Psoas muscle (tissue), 8 donors: ENCODE results near the gene SSH3. TPM values are rescaled to one million over a fixed set of nuclear protein-coding genes. Genes with fewer than 3 reads are reported as not detected.
A peak's percentile ranks its signal among the peaks of the same experiment; 100 is the strongest.

ENCODE experiments used
- ATAC-seq, 4 donors: fragments of 200-7000 bp; cut with Tn5 transposase; one replicate each; pipeline ENCODE4 v1.9.1; 2020; ENCODE audit warnings: moderate library complexity in 3 of 4, mild to moderate bottlenecking in 2 of 4
- DNase-seq, 2 donors: peaks; one replicate each; pipeline ENCODE4 v3.0.0-alpha.2; 2020
- H3K27ac ChIP-seq: fragments of 200-600 bp; one replicate; pipeline ENCODE4 v1.8.0; 2022
- H3K27me3 ChIP-seq, 3 donors: fragments of 200-600 bp in 1 of 3; one replicate each; pipeline versions ENCODE4 v1.6.1 to v1.8.0; 2013 to 2022; ENCODE audit warnings: low read length in 2 of 3, mild to moderate bottlenecking in 2 of 3, moderate library complexity in 1 of 3; ENCODE audit not compliant: insufficient read depth in 3 of 3
- H3K36me3 ChIP-seq, 2 donors: fragments of 200-600 bp in 1 of 2; one replicate each; pipeline versions ENCODE4 v1.6.1 to v1.8.0; 2013 to 2022; ENCODE audit warnings: low read depth in 1 of 2, mild to moderate bottlenecking in 1 of 2, moderate library complexity in 1 of 2; ENCODE audit not compliant: insufficient read depth in 1 of 2
- H3K4me1 ChIP-seq: fragments of 200-600 bp; one replicate; pipeline ENCODE4 v1.8.0; 2022
- H3K4me3 ChIP-seq: fragments of 200-600 bp; one replicate; pipeline ENCODE4 v1.8.0; 2022; ENCODE audit warnings: mild to moderate bottlenecking
- H3K9me3 ChIP-seq: fragments of 200-600 bp; one replicate; pipeline ENCODE4 v1.8.0; 2022
- CTCF ChIP-seq: fragments of 200-600 bp; IDR thresholded peaks from one replicate; pipeline ENCODE4 v1.8.0; 2022; ENCODE audit warnings: antibody characterized with exemption
- WGBS, 3 donors: extraction: QIAGEN DNeasy Blood & Tissue Kit; methylation state at CpG; one replicate each; pipeline versions ENCODE4 v1.1.6 to v1.1.7; 2013; 5-methylcytosine and 5-hydroxymethylcytosine counted together
- intact Hi-C, 2 donors: fragments of 100-400 bp; cut with DNase I; formaldehyde crosslinking; loops; one replicate each; pipeline versions ENCODE4 v1.11.0 to v1.14.2; 2022
- polyA plus RNA-seq, 3 donors: library from polyadenylated mRNA; stranded (reverse); fragments of 200-250 nt; gene quantifications; one replicate each; pipeline ENCODE4 v1.2.3, GENCODE V29; 2013
- total RNA-seq, 4 donors: library from RNA; stranded (reverse); fragmentation: NEBNext Ultra II Directional in 2 of 4; extraction: Animal tissue kit (Norgen Biotek cat#: 25700) in 2 of 4; gene quantifications; one replicate each; pipeline versions ENCODE4 v1.2.1 to v1.2.4, GENCODE V29; 2021 to 2023
- donor health status: healthy with polysubstance abuse.
- donor health status: DM: no; HTN: no; CAD: no; lungs with moderate emphysema.
- donor health status: Bipolar disorder and iron deficiency.
- donor health status: healthy.
- donor health status: DM: yes; HTN: yes; CAD: no.
- donor health status: DM: no; HTN: no; CAD: no.
- donor health status: DM: no; HTN: no; CAD: no.
- donor health status: DM: yes; HTN: yes; CAD: no.

SSH3 gene
- total and polyA plus RNA-seq, 7 donors, result 3.0 to 10.1 (median 5.0) TPM

GRCh38 chr11:67302571-67303131 is 679 bp upstream of the SSH3 start:
- WGBS, 3 donors, result 9 to 16% (median 10%) methylated on average over 23 of the region's 23 CpGs
- TF ChIP-seq CTCF, result no peak
- Histone ChIP-seq H3K36me3 (peaks cover 0 to 36% of the 10 kb centered on the region in 2 donors), H3K4me1 (peaks cover 27% of the 10 kb centered on the region), H3K9me3 (no peaks in the 10 kb centered on the region), H3K4me3 (peak overlapping the region; percentile 97), H3K27me3 (no peaks in the 10 kb centered on the region), H3K27ac (peak overlapping the region; percentile 82)
- peak; percentile 36 to 50 (median 42) for ATAC-seq
- DNase-seq, result peak in 1 of 2 donors; percentile 72
- intact Hi-C loops, result loop anchor here in 1 of 2 donors (5.0 kb wide), 1 partner anchor 35 kb away; the partner anchor contains the start of gene GRK2

- Histone ChIP-seq H3K27me3 (no peaks in the 10 kb centered on the region), H3K36me3 (peaks cover 0 to 48% of the 10 kb centered on the region in 2 donors), H3K9me3 (no peaks in the 10 kb centered on the region), H3K27ac (peak overlapping the region; percentile 82), H3K4me3 (peak overlapping the region; percentile 97), H3K4me1 (peaks cover 27% of the 10 kb centered on the region)
- 5 to 15% (median 6%) methylated on average over 22 to 43 of the region's 43 CpGs for WGBS, 3 donors
- DNase-seq (peak in 1 of 2 donors; percentile 64), ATAC-seq (peak in 2 of 4 donors; percentile 14 to 15)
- intact Hi-C loops, result loop anchor here in 1 of 2 donors (5.0 kb wide), 1 partner anchor 37 kb away; the partner anchor contains the start of gene GRK2
- no peak for TF ChIP-seq CTCF
Observed at GRCh38 chr11:67303835-67304411, 593 bp downstream of the SSH3 start.

GRCh38 chr11:67304511-67305113 is 1.3 kb downstream of the SSH3 start:
- peaks cover 0 to 48% of the 10 kb centered on the region in 2 donors for H3K36me3 ChIP-seq
- peaks cover 27% of the 10 kb centered on the region for H3K4me1 ChIP-seq
- no peaks in the 10 kb centered on the region for H3K9me3 ChIP-seq
- TF ChIP-seq CTCF, result no peak
- H3K4me3 ChIP-seq, result peak overlapping the region; percentile 97
- no peak overlapping the region for H3K27ac ChIP-seq
- 75 to 80% (median 75%) methylated on average over 14 of the region's 14 CpGs for WGBS, 3 donors
- DNase-seq, result no peak
- no peaks in the 10 kb centered on the region for H3K27me3 ChIP-seq
- intact Hi-C loops, result loop anchor here in 1 of 2 donors (5.0 kb wide), 1 partner anchor 37 kb away; the partner anchor contains the start of gene GRK2
- no peak for ATAC-seq

GRCh38 chr11:67306769-67307544 is 3.6 kb downstream of the SSH3 start:
- H3K36me3 ChIP-seq, result peaks cover 0 to 45% of the 10 kb centered on the region in 2 donors
- DNase-seq, result no peak
- TF ChIP-seq CTCF, result no peak
- WGBS, 3 donors, result 89 to 92% (median 91%) methylated on average over 19 of the region's 19 CpGs
- intact Hi-C loops, result no loop called here
- H3K27me3 ChIP-seq, result no peaks in the 10 kb centered on the region
- H3K4me3 ChIP-seq, result no peak overlapping the region
- H3K9me3 ChIP-seq, result no peaks in the 10 kb centered on the region
- no peak overlapping the region for H3K27ac ChIP-seq
- peaks cover 19% of the 10 kb centered on the region for H3K4me1 ChIP-seq
- no peak for ATAC-seq
